ENCODE data around the gene CLDN12. TPM values are rescaled to one million over a fixed set of nuclear protein-coding genes. Genes with fewer than 3 reads are reported as not detected.

The CLDN12 gene
- total RNA-seq, 1 experiment from 2014 or later, result 39.4 TPM

GRCh38 chr7:90387470-90388240 lies 15.6 kb upstream of the CLDN12 start:
- no peak overlapping the region for H3K4me3 Mint-ChIP-seq
- POLR2A ChIA-PET, result no interaction called here
- DNase-seq (ENCODE audit: low spot score) (no peak), ATAC-seq (no peak)
- no peaks in the 10 kb centered on the region for H3K4me1 Mint-ChIP-seq
- CTCF ChIA-PET, result no interaction called here
- no peak overlapping the region for H3K27ac Mint-ChIP-seq
- H3K9me3 Mint-ChIP-seq, result peaks cover 3% of the 10 kb centered on the region
- TF ChIP-seq ZBTB21 (CRISPR knock-in tag; IDR thresholded peaks at IDR 0.05; ENCODE audit: borderline replicate concordance), result no peak
- no peak for TF ChIP-seq IRF1 (CRISPR knock-in tag; IDR thresholded peaks at IDR 0.05)
- TF ChIP-seq ZNF423 (CRISPR knock-in tag; IDR thresholded peaks at IDR 0.05), result no peak
- no peak for TF ChIP-seq ESRRA (CRISPR knock-in tag; IDR thresholded peaks at IDR 0.05; ENCODE audit: borderline replicate concordance)
- TF ChIP-seq ELF4 (CRISPR knock-in tag; IDR thresholded peaks at IDR 0.05; ENCODE audit: low read depth), result no peak
- TF ChIP-seq GRHL2 (CRISPR knock-in tag; IDR thresholded peaks at IDR 0.05; ENCODE audit: insufficient replicate concordance, severe bottlenecking), result no peak
- TF ChIP-seq ATF2 (CRISPR knock-in tag; IDR thresholded peaks at IDR 0.05; ENCODE audit: borderline replicate concordance, low read depth), result no peak
- no peak for TF ChIP-seq E2F1 (CRISPR knock-in tag; IDR thresholded peaks at IDR 0.05)
- no peak for TF ChIP-seq ZNF317 (CRISPR knock-in tag; IDR thresholded peaks at IDR 0.05; ENCODE audit: borderline replicate concordance, low read depth)
- TF ChIP-seq NFE2L1 (CRISPR knock-in tag; IDR thresholded peaks at IDR 0.05), result no peak
- TF ChIP-seq FOXP4 (CRISPR knock-in tag; IDR thresholded peaks at IDR 0.05), result no peak
- H3K27me3 Mint-ChIP-seq (ENCODE audit: low read depth), result no peaks in the 10 kb centered on the region
- H3K36me3 Mint-ChIP-seq, result peaks cover 10% of the 10 kb centered on the region

- Mint-ChIP-seq H3K27me3 (ENCODE audit: low read depth) (peaks cover 7% of the 10 kb centered on the region), H3K27ac (no peak overlapping the region), H3K9me3 (peaks cover 23% of the 10 kb centered on the region), H3K4me3 (no peak overlapping the region), H3K36me3 (peaks cover 12% of the 10 kb centered on the region), H3K4me1 (no peaks in the 10 kb centered on the region)
- DNase-seq (ENCODE audit: low spot score) (no peak), ATAC-seq (no peak)
- CTCF ChIA-PET, result interaction anchor here (1.2 kb wide), 1 partner anchor 37 kb away, joined by 3 read pairs; no protein-coding TSS in a partner anchor
- POLR2A ChIA-PET, result no interaction called here
- TF ChIP-seq GABPB1 (CRISPR knock-in tag; IDR thresholded peaks at IDR 0.05) (no peak), ZNF416 (CRISPR knock-in tag; IDR thresholded peaks at IDR 0.05) (no peak), SOX15 (CRISPR knock-in tag; IDR thresholded peaks at IDR 0.05) (no peak), ZNF232 (CRISPR knock-in tag; IDR thresholded peaks at IDR 0.05) (no peak), ZNF425 (CRISPR knock-in tag; conservative IDR thresholded peaks at IDR 0.05) (no peak), ZNF281 (CRISPR knock-in tag; IDR thresholded peaks at IDR 0.05) (no peak), ATF1 (CRISPR knock-in tag; IDR thresholded peaks at IDR 0.05) (no peak), ZNF317 (CRISPR knock-in tag; IDR thresholded peaks at IDR 0.05; ENCODE audit: borderline replicate concordance, low read depth) (no peak), E2F4 (CRISPR knock-in tag; IDR thresholded peaks at IDR 0.05; ENCODE audit: borderline replicate concordance, low read depth) (no peak)
These were observed 12.3 kb upstream of the CLDN12 start for GRCh38 chr7:90390926-90391325.

All from WTC11 (cell line).